ENCODE measurements around the gene ZNRF1. TPM values are rescaled to one million over a fixed set of nuclear protein-coding genes. Genes with fewer than 3 reads are reported as not detected.

The ZNRF1 gene
- total RNA-seq, 4 donors from 2014 or later = 19.3 to 46.7 (median 32.9) TPM

DNA sequence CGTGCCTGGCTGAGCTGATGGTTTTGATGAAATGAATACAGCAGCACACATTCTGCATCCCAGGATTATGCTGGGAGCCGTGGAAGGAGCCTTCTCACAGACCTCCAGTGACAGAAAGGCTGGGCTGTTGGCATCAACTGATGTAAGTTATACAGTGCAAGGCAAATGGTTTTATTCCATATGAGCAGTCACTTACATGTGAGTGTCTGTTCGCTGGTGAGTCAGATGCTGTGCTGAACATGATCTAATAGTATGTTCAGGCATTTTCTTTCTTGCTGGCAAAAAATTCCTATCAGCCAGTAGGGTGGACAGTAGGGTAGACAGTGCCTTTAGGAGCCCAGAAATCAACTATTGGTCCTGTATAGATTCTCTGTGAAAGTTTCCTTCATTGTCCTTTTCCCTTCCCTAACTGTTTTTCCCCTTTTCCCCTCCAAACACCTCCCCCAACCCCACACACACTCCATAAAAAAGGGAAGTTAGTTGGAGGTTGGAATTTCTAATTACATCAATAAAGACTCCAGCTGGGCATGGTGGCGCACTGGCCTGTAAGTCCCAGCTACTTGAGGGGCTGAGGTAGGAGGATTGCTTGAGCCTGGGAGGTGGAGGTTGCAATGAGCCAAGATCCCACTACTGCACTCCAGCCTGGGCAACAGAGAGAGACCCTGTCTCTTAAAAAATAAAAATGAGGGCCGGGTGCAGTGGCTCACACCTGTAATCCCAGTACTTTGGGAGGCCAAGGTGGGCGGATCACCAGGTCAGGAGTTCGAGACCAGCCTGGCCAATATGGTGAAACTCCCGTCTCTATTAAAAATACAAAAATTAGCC lies 81.6 kb downstream of the ZNRF1 start:
- 87 to 97% methylated on average over 8 of the region's 8 CpGs for WGBS, 2 donors
- intact Hi-C loops (cut with DNase I; ENCODE audit: low total_unique reads) = no loop called here
- TF ChIP-seq, protein P1, sequence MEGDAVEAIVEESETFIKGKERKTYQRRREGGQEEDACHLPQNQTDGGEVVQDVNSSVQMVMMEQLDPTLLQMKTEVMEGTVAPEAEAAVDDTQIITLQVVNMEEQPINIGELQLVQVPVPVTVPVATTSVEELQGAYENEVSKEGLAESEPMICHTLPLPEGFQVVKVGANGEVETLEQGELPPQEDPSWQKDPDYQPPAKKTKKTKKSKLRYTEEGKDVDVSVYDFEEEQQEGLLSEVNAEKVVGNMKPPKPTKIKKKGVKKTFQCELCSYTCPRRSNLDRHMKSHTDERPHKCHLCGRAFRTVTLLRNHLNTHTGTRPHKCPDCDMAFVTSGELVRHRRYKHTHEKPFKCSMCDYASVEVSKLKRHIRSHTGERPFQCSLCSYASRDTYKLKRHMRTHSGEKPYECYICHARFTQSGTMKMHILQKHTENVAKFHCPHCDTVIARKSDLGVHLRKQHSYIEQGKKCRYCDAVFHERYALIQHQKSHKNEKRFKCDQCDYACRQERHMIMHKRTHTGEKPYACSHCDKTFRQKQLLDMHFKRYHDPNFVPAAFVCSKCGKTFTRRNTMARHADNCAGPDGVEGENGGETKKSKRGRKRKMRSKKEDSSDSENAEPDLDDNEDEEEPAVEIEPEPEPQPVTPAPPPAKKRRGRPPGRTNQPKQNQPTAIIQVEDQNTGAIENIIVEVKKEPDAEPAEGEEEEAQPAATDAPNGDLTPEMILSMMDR (IDR thresholded peaks at IDR 0.05) = no peak
- TF ChIP-seq POLR2A (IDR thresholded peaks at IDR 0.05) = no peak
- no peak for DNase-seq (ENCODE audit: low spot score in 2 of 2)
- H3K4me3 ChIP-seq (ENCODE audit: low read depth, poor library complexity, severe bottlenecking) = no peak overlapping the region

DNA sequence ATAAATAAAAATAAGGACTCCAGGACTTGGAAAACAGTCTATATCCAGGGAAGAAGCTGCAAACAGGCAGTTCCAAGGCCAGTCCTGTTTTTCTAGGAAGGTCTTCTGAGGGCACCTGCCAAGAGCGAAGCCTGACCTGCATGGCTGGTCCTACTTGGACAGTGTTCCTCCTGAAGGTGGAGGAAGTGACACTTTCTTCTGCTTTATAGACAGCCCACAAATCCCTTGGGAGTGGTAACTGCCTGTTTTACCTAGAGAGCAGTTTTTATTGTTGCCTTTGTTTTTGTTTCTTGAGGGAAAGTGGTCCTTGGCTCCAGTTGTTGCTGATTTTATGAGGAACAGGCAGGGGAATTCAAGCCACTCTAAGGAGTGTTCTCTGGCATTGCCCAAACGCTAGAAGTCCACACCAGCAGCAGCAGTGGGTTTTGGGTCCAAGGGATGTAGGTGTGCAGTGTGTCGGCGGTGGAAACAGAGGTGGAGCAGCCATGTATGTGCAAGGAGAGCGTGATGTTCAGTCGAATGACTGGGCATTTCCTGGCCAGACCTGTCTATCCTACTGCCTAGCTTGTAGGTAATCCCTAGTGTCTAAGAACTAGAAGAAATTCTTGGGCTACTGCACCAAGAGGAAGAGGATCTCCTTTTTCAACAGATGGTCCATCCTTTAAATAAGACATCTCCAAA lies 82.5 kb downstream of the ZNRF1 start:
- 78 to 88% methylated on average over 6 of the region's 6 CpGs for whole genome bisulfite sequencing, 2 donors
- no peak overlapping the region for H3K4me3 ChIP-seq (ENCODE audit: low read depth, poor library complexity, severe bottlenecking)
- no peak for DNase-seq (ENCODE audit: low spot score in 2 of 2)
- intact Hi-C loops (cut with DNase I; ENCODE audit: low total_unique reads) = no loop called here
- TF ChIP-seq, protein P1 (IDR thresholded peaks at IDR 0.05) = no peak

DNA sequence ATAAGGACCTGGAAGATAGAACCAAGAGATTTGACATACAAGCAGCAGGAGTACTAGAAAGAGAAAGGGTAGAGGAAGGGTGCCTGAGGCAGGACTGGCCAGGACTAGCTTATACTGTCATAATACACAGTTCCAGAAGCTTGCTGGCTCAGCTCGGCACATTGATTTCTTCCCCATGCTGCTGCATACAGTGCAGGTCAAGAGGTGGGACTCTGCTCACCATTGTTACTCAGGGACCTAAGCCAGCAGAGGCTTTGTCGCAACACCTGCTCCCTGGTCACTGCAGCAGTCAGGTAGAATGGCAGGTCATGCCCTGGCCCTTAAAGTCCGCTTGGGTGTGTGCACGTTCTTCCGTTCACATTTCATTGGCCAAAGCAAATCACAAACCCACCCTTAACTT lies 85.0 kb downstream of the ZNRF1 start:
- H3K4me3 ChIP-seq (ENCODE audit: low read depth, poor library complexity, severe bottlenecking) = no peak overlapping the region
- TF ChIP-seq, protein P1 (IDR thresholded peaks at IDR 0.05) = no peak
- TF ChIP-seq POLR2A (IDR thresholded peaks at IDR 0.05) = no peak
- intact Hi-C loops (cut with DNase I; ENCODE audit: low total_unique reads) = no loop called here
- WGBS, 2 donors = 82 to 83% methylated on average over 5 of the region's 5 CpGs
- DNase-seq (ENCODE audit: low spot score in 2 of 2) = no peak

DNA sequence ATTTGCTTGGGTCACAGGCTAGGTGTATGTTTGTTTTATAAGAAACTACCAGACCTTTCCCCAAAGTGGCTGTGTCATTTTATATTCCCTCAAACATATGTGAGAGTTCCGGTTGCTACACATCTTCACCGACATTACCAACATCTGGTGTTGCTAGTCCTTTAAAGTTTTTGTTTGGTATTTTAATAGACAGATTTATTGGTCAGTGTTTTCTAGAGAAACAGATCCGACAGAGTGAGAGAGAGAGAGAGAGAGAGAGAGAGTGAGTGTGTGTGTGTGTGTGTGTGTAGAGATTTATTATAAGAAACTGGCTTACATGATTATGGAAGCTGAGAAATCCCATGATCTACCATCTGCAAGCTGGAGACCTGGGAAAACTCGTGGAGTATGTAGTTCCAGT lies 86.7 kb downstream of the ZNRF1 start:
- no peak overlapping the region for H3K4me3 ChIP-seq (ENCODE audit: low read depth, poor library complexity, severe bottlenecking)
- TF ChIP-seq, protein P1 (IDR thresholded peaks at IDR 0.05) = no peak
- TF ChIP-seq POLR2A (IDR thresholded peaks at IDR 0.05) = no peak
- DNase-seq (ENCODE audit: low spot score in 2 of 2) = no peak
- 70 to 82% methylated on average over 4 of the region's 4 CpGs for WGBS, 2 donors
- intact Hi-C loops (cut with DNase I; ENCODE audit: low total_unique reads) = no loop called here

DNA sequence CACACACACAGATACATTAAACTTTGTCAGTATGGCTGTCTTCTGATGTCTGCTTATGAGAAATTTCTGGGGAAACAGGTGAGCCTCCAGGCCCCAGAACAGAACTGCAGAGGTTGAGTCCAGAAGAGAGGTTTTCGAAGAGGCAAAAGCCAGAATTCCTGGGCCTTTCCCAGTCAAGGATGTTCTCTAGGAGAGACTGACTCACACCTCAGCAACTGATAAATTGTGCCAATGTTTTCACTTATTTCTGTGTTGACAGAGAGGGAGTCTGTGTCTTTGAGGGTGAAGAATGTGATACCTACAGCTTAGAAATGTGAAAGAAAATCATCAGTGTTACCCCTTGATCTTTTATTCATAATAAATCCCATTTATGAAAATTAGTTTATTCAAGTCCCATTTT lies 87.5 kb downstream of the ZNRF1 start:
- TF ChIP-seq, protein P1 (IDR thresholded peaks at IDR 0.05) = no peak
- no peak for TF ChIP-seq POLR2A (IDR thresholded peaks at IDR 0.05)
- DNase-seq (ENCODE audit: low spot score in 2 of 2) = no peak
- intact Hi-C loops (cut with DNase I; ENCODE audit: low total_unique reads) = no loop called here
- H3K4me3 ChIP-seq (ENCODE audit: low read depth, poor library complexity, severe bottlenecking) = no peak overlapping the region
- 48 to 64% methylated on average over 1 of the region's 1 CpG for WGBS, 2 donors

Data from lower leg skin (tissue), 4 donors.